K562 (cell line): ENCODE data around the gene GUK1. TPM values are rescaled to one million over a fixed set of nuclear protein-coding genes. Genes with fewer than 3 reads are reported as not detected.

Source experiments
- CEBPB ChIP-seq: fragments of 450-650 bp; IDR thresholded peaks from 2 replicates; pipeline ENCODE4 v1.6.1; 2016; ENCODE audit warnings: missing genetic modification characterization, missing compliant biosample characterization
- CHD2 ChIP-seq: IDR thresholded peaks from 2 replicates; pipeline ENCODE4 v1.6.1; 2011; ENCODE audit warnings: low read depth, low read length
- DPF2 ChIP-seq: fragments of 450-650 bp; IDR thresholded peaks from 2 replicates; pipeline ENCODE4 v1.6.1; 2016
- HDGF ChIP-seq: fragments of 450-650 bp; IDR thresholded peaks from 2 replicates; pipeline ENCODE4 v1.6.1; 2016
- KAT2B ChIP-seq: IDR thresholded peaks from one replicate; pipeline ENCODE4 v1.6.1; 2012; ENCODE audit warnings: low read depth, mild to moderate bottlenecking, control low read depth, inconsistent platforms, low read length, moderate library complexity
- MECOM ChIP-seq: fragments of 250-450 bp; sonication (Bioruptor Pico); IDR thresholded peaks from 2 replicates; pipeline ENCODE4 v1.8.0; 2022; ENCODE audit warnings: inconsistent platforms
- NFATC3 ChIP-seq: fragments of 450-650 bp; IDR thresholded peaks from 2 replicates; pipeline ENCODE4 v1.6.1; 2017; ENCODE audit warnings: mild to moderate bottlenecking
- POLR2G ChIP-seq: fragments of 200-400 bp; formaldehyde crosslinking; IDR thresholded peaks from 2 replicates; pipeline ENCODE4 v1.6.1; 2017; ENCODE audit warnings: low read depth, mild to moderate bottlenecking, antibody characterized with exemption, low read length, moderate library complexity
- RAD21 ChIP-seq, 2 experiments: fragments of 250-450 bp in 1 of 2; fragments of 450-650 bp in 1 of 2; sonication (Bioruptor Pico) in 1 of 2; formaldehyde crosslinking in 1 of 2; IDR thresholded peaks in 1 of 2; conservative IDR thresholded peaks in 1 of 2; 2 replicates each; pipeline versions ENCODE4 v1.4.0 to v1.8.0; 2020 to 2022; ENCODE audit warnings: mild to moderate bottlenecking in 2 of 2, moderate library complexity in 1 of 2
- SAFB ChIP-seq: fragments of 200-400 bp; formaldehyde crosslinking; IDR thresholded peaks from 2 replicates; pipeline ENCODE4 v1.6.1; 2017; ENCODE audit warnings: low read depth, low read length, borderline replicate concordance
- SAP30 ChIP-seq: fragments of 200-600 bp; sonication (generic); IDR thresholded peaks from 2 replicates; pipeline ENCODE4 v1.6.1; 2012; ENCODE audit warnings: borderline replicate concordance, low read depth, mild to moderate bottlenecking, moderate library complexity, low read length, control low read depth, inconsistent platforms; ENCODE audit not compliant: insufficient read depth, poor library complexity, severe bottlenecking
- SNIP1 ChIP-seq: fragments of 450-650 bp; IDR thresholded peaks from 2 replicates; pipeline ENCODE4 v1.7.1; 2017; ENCODE audit warnings: low read depth, mild to moderate bottlenecking
- SPI1 ChIP-seq: IDR thresholded peaks from 2 replicates; pipeline ENCODE4 v1.6.1; 2011; ENCODE audit warnings: low read depth, low read length, control low read depth, borderline replicate concordance
- ZKSCAN1 ChIP-seq: fragments of 150-350 bp; IDR thresholded peaks from 2 replicates; pipeline ENCODE4 v1.6.1; 2016; ENCODE audit warnings: low read depth, low read length
- ZNF133 ChIP-seq: fragments of 250-450 bp; sonication (Bioruptor Pico); IDR thresholded peaks from 2 replicates; pipeline ENCODE4 v1.4.0; 2020; ENCODE audit warnings: mild to moderate bottlenecking
- ZNF232 ChIP-seq: sonication (generic); formaldehyde crosslinking; IDR thresholded peaks from 2 replicates; pipeline ENCODE4 v1.8.0; 2022; ENCODE audit warnings: mild to moderate bottlenecking, missing genetic modification reagents
- polyA plus RNA-seq, 8 experiments: library from polyadenylated mRNA; depleted of rRNA in 4 of 8; stranded (reverse) in 5 of 8; unstranded in 3 of 8; fragments of >200 nt; fragmentation: Nextera tagmentation in 2 of 8; fragmentation: Illumina TruSeq in 1 of 8; extraction: Ambion mirVana in 2 of 8; extraction: Trizol in 1 of 8; gene quantifications; 2 replicates each; pipeline versions ENCODE4 v1.2.1 to v1.2.3, GENCODE V29; 2011 to 2014; ENCODE audit warnings: inconsistent platforms in 1 of 8, missing spikeins in 1 of 8
- total RNA-seq, 7 experiments: library from RNA; depleted of rRNA in 6 of 7; stranded (reverse); fragments of >200 nt in 6 of 7; fragmentation: Illumina TruSeq in 2 of 7; extraction: Trizol in 2 of 7; gene quantifications; 2 replicates each; pipeline versions ENCODE4 v1.2.1 to v1.2.3, GENCODE V29; 2011 to 2021; ENCODE audit warnings: low replicate concordance in 1 of 7
- TF ChIP-seq, protein P1 (sequence below): sonication (generic); formaldehyde crosslinking; IDR thresholded peaks from 2 replicates; pipeline ENCODE4 v1.8.0; 2022; ENCODE audit warnings: mild to moderate bottlenecking, missing genetic modification reagents
- TF ChIP-seq, protein P2 (sequence below): fragments of 200-400 bp; formaldehyde crosslinking; IDR thresholded peaks from 2 replicates; pipeline ENCODE4 v1.6.1; 2017; ENCODE audit warnings: mild to moderate bottlenecking, low read depth, low read length, moderate library complexity
- TF ChIP-seq, protein P3 (sequence below): fragments of 250-450 bp; sonication (Bioruptor Pico); IDR thresholded peaks from 2 replicates; pipeline ENCODE4 v1.5.0; 2021
- TF ChIP-seq, protein P4 (sequence below): fragments of 450-650 bp; IDR thresholded peaks from 2 replicates; pipeline ENCODE4 v1.7.0; 2016; ENCODE audit warnings: borderline replicate concordance

The GUK1 gene
- total and polyA plus RNA-seq, 9 of the 15 experiments (the other 6 are each of a cell fraction or from before 2014, with no cell fraction given): 7.0 to 331 (median 132) TPM

DNA sequence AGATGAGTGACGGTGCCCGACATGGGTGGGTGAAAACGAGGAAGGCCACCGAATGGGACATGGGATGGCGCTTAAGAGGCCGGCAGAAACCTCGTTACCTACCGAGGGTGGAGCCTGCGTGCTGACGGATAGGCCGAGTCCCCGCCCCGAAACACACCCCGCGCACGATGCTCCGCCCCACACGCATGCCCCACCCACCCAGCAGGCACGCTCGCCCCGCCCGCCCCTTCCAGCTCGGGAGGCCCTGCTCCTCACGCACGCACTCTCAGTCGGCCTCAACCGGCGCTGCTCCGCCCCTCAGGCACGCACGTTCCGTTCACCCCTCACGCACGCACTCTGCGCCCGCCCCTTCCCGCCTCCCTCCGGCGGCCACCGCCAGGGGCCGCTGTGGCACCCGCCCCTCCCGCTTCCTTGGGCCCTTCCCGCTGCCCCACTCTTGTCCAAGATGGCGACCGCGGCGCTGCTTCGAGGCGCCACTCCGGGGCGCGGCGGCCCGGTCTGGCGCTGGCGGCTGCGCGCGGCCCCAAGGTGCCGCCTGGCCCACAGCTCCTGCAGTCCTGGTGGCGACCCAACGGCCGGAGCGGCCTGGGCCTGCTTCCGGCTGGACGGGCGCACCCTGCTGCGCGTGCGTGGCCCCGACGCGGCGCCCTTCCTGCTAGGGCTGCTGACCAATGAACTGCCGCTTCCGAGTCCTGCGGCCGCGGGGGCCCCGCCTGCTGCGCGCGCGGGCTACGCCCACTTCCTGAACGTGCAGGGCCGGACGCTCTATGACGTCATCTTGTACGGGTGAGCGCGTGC is 25.5 kb downstream of the GUK1 start, which contains the start of gene IBA57 (continued):
- no peak for TF ChIP-seq NFATC3
- TF ChIP-seq, protein P1, sequence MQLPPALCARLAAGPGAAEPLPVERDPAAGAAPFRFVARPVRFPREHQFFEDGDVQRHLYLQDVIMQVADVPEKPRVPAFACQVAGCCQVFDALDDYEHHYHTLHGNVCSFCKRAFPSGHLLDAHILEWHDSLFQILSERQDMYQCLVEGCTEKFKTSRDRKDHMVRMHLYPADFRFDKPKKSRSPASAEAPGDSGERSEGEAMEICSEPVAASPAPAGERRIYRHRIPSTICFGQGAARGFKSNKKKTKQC (CRISPR knock-in tag): peak; percentile 82; the same call in 1 of the 2 replicates
- TF ChIP-seq SPI1: peak; percentile 54; the same call in 1 of the 2 replicates
- TF ChIP-seq DPF2: no peak
- no peak for TF ChIP-seq CEBPB (tag)
- TF ChIP-seq, protein P2, sequence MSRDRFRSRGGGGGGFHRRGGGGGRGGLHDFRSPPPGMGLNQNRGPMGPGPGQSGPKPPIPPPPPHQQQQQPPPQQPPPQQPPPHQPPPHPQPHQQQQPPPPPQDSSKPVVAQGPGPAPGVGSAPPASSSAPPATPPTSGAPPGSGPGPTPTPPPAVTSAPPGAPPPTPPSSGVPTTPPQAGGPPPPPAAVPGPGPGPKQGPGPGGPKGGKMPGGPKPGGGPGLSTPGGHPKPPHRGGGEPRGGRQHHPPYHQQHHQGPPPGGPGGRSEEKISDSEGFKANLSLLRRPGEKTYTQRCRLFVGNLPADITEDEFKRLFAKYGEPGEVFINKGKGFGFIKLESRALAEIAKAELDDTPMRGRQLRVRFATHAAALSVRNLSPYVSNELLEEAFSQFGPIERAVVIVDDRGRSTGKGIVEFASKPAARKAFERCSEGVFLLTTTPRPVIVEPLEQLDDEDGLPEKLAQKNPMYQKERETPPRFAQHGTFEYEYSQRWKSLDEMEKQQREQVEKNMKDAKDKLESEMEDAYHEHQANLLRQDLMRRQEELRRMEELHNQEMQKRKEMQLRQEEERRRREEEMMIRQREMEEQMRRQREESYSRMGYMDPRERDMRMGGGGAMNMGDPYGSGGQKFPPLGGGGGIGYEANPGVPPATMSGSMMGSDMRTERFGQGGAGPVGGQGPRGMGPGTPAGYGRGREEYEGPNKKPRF: no peak
- TF ChIP-seq SAFB: peak; percentile 43; the same call in 1 of the 2 replicates
- TF ChIP-seq CHD2: peak; percentile 17; the same call in 1 of the 2 replicates
- 0 out of 2 replicates have a peak, but pooled peaks have one; percentile 60 for TF ChIP-seq HDGF
- 0 out of 2 replicates have a peak, but pooled peaks have one; percentile 20 for TF ChIP-seq SNIP1
- TF ChIP-seq RAD21 (CRISPR knock-in tag; conservative IDR thresholded peaks at IDR 0.05 in 1 of 2, IDR thresholded peaks at IDR 0.05 in 1 of 2): peak; percentile 23 to 30; a peak in 2 of 4 replicates
- TF ChIP-seq, protein P3, sequence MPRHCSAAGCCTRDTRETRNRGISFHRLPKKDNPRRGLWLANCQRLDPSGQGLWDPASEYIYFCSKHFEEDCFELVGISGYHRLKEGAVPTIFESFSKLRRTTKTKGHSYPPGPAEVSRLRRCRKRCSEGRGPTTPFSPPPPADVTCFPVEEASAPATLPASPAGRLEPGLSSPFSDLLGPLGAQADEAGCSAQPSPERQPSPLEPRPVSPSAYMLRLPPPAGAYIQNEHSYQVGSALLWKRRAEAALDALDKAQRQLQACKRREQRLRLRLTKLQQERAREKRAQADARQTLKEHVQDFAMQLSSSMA: peak; percentile 92
- TF ChIP-seq KAT2B: peak; percentile 79
- TF ChIP-seq, protein P4, sequence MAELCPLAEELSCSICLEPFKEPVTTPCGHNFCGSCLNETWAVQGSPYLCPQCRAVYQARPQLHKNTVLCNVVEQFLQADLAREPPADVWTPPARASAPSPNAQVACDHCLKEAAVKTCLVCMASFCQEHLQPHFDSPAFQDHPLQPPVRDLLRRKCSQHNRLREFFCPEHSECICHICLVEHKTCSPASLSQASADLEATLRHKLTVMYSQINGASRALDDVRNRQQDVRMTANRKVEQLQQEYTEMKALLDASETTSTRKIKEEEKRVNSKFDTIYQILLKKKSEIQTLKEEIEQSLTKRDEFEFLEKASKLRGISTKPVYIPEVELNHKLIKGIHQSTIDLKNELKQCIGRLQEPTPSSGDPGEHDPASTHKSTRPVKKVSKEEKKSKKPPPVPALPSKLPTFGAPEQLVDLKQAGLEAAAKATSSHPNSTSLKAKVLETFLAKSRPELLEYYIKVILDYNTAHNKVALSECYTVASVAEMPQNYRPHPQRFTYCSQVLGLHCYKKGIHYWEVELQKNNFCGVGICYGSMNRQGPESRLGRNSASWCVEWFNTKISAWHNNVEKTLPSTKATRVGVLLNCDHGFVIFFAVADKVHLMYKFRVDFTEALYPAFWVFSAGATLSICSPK: no peak
- no peak for TF ChIP-seq ZNF232
- no peak for TF ChIP-seq MECOM (CRISPR knock-in tag)
- TF ChIP-seq ZKSCAN1: peak; percentile 66
- no peak for TF ChIP-seq ZNF133 (CRISPR knock-in tag)
- TF ChIP-seq SAP30: no peak
- peak; percentile 99 for TF ChIP-seq POLR2G
